WTC11 (cell line): ENCODE results near the gene BAIAP2. TPM values are rescaled to one million over a fixed set of nuclear protein-coding genes. Genes with fewer than 3 reads are reported as not detected.

ENCODE experiments used
- ATAC-seq: fragments of 200-7000 bp; cut with Tn5 transposase; 2 replicates; pipeline ENCODE4 v1.10.0; 2021; ENCODE audit warnings: mild to moderate bottlenecking, moderate library complexity
- CTCF ChIA-PET: fragments of 300-600 bp; sonication (Branson Sonifier 250); formaldehyde crosslinking; loops from one replicate; lab custom pipeline; 2021; ENCODE audit warnings: antibody characterized with exemption; lab: Charles Lee
- POLR2A ChIA-PET: fragments of 350-600 bp; sonication (Branson Sonifier 250); formaldehyde crosslinking; loops from one replicate; lab custom pipeline; 2021; ENCODE audit warnings: antibody characterized with exemption; lab: Charles Lee
- DNase-seq: peaks from one replicate; pipeline ENCODE4 v3.0.0; 2021; ENCODE audit warnings: low spot score
- H3K27ac Mint-ChIP-seq: 2 replicates; pipeline ENCODE4 v1.8.0; 2021; ENCODE audit warnings: mixed read lengths
- H3K27me3 Mint-ChIP-seq: 2 replicates; pipeline ENCODE4 v1.8.0; 2021; ENCODE audit warnings: low read depth, mild to moderate bottlenecking, moderate library complexity, mixed read lengths
- H3K36me3 Mint-ChIP-seq: 2 replicates; pipeline ENCODE4 v1.8.0; 2021; ENCODE audit warnings: mixed read lengths
- H3K4me1 Mint-ChIP-seq: 2 replicates; pipeline ENCODE4 v1.8.0; 2022; ENCODE audit warnings: mixed read lengths
- H3K4me3 Mint-ChIP-seq: 2 replicates; pipeline ENCODE4 v1.8.0; 2021; ENCODE audit warnings: mild to moderate bottlenecking, moderate library complexity, mixed read lengths
- H3K9me3 Mint-ChIP-seq: 2 replicates; pipeline ENCODE4 v1.8.0; 2021; ENCODE audit warnings: mixed read lengths
- CDX4 ChIP-seq: fragments of 250-450 bp; sonication (Bioruptor Pico); IDR thresholded peaks from 2 replicates; pipeline ENCODE4 v1.9.0; 2021; ENCODE audit warnings: moderate library complexity, mild to moderate bottlenecking, inconsistent platforms, borderline replicate concordance
- CTCF ChIP-seq: fragments of 200-600 bp; IDR thresholded peaks from 2 replicates; pipeline ENCODE4 v1.8.0; 2022; ENCODE audit warnings: antibody characterized with exemption
- JAZF1 ChIP-seq: fragments of 250-450 bp; sonication (Bioruptor Pico); IDR thresholded peaks from 2 replicates; pipeline ENCODE4 v1.9.0; 2021; ENCODE audit warnings: moderate library complexity, mild to moderate bottlenecking, inconsistent platforms
- PRDM15 ChIP-seq: sonication (generic); formaldehyde crosslinking; IDR thresholded peaks from 2 replicates; pipeline ENCODE4 v1.8.0; 2022; ENCODE audit warnings: missing genetic modification reagents
- PREB ChIP-seq: sonication (generic); formaldehyde crosslinking; IDR thresholded peaks from 2 replicates; pipeline ENCODE4 v1.8.1; 2022; ENCODE audit warnings: mild to moderate bottlenecking, missing genetic modification reagents, moderate library complexity, borderline replicate concordance
- SMAD3 ChIP-seq: sonication (generic); formaldehyde crosslinking; IDR thresholded peaks from 2 replicates; pipeline ENCODE4 v1.8.0; 2022; ENCODE audit warnings: missing genetic modification reagents, mild to moderate bottlenecking, borderline replicate concordance
- SP1 ChIP-seq: sonication (generic); formaldehyde crosslinking; conservative IDR thresholded peaks from 2 replicates; pipeline ENCODE4 v1.8.1; 2022; ENCODE audit warnings: missing genetic modification reagents
- TEAD4 ChIP-seq: sonication (generic); formaldehyde crosslinking; IDR thresholded peaks from 2 replicates; pipeline ENCODE4 v1.8.0; 2022; ENCODE audit warnings: mild to moderate bottlenecking, missing genetic modification reagents
- USF2 ChIP-seq: sonication (generic); formaldehyde crosslinking; IDR thresholded peaks from 2 replicates; pipeline ENCODE4 v1.8.1; 2023; ENCODE audit warnings: mild to moderate bottlenecking, missing genetic modification reagents, moderate library complexity
- ZBTB21 ChIP-seq: sonication (generic); formaldehyde crosslinking; IDR thresholded peaks from 2 replicates; pipeline ENCODE4 v1.8.1; 2023; ENCODE audit warnings: mild to moderate bottlenecking, missing genetic modification reagents, borderline replicate concordance
- ZBTB43 ChIP-seq: sonication (generic); formaldehyde crosslinking; IDR thresholded peaks from 2 replicates; pipeline ENCODE4 v1.8.1; 2023; ENCODE audit warnings: mild to moderate bottlenecking, missing genetic modification reagents
- ZNF263 ChIP-seq: sonication (generic); formaldehyde crosslinking; IDR thresholded peaks from 2 replicates; pipeline ENCODE4 v1.8.1; 2022; ENCODE audit warnings: low read depth, mild to moderate bottlenecking, moderate library complexity, missing genetic modification reagents
- total RNA-seq: library from RNA; stranded (reverse); gene quantifications from 3 replicates; pipeline ENCODE4 v1.2.3, GENCODE V29; 2021
- TF ChIP-seq, protein P1 (sequence below): fragments of 250-450 bp; sonication (Bioruptor Pico); IDR thresholded peaks from 2 replicates; pipeline ENCODE4 v1.9.0; 2021; ENCODE audit warnings: mild to moderate bottlenecking
- TF ChIP-seq, protein P2 (sequence below): sonication (generic); formaldehyde crosslinking; IDR thresholded peaks from 2 replicates; pipeline ENCODE4 v1.8.0; 2022; ENCODE audit warnings: mild to moderate bottlenecking, missing genetic modification reagents

BAIAP2 gene
- total RNA-seq, 1 experiment from 2014 or later, result 20.7 TPM

DNA sequence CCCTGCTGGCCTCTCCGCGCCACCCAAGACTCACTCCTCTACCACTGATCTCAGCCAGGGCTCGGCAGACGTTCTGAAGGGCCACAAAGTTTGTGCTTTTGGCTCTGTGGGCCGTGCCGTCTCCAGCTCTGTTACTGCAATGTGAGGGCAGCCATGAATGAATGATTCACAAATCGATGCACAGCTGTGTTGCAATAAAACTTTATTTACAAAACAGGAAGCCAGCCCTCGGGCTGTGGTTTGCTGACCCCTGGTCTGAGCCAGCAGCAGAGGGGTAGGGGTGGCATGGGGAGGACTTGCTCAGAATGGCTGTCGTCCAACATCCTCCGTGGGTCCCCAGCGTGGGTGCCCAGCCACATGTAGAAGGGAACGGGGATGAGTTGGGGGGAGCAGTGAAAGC is 67.4 kb downstream of the BAIAP2 start:
- POLR2A ChIA-PET, result no interaction called here
- DNase-seq (no peak), ATAC-seq (no peak)
- no peak overlapping the region for H3K4me3 Mint-ChIP-seq
- H3K9me3 Mint-ChIP-seq, result no peaks in the 10 kb centered on the region
- H3K36me3 Mint-ChIP-seq, result no peaks in the 10 kb centered on the region
- no peak for TF ChIP-seq PRDM15
- no peak for TF ChIP-seq TEAD4
- no peak for TF ChIP-seq CTCF
- TF ChIP-seq SP1, result no peak
- no peak for TF ChIP-seq JAZF1 (CRISPR knock-in tag)
- TF ChIP-seq, protein P1, sequence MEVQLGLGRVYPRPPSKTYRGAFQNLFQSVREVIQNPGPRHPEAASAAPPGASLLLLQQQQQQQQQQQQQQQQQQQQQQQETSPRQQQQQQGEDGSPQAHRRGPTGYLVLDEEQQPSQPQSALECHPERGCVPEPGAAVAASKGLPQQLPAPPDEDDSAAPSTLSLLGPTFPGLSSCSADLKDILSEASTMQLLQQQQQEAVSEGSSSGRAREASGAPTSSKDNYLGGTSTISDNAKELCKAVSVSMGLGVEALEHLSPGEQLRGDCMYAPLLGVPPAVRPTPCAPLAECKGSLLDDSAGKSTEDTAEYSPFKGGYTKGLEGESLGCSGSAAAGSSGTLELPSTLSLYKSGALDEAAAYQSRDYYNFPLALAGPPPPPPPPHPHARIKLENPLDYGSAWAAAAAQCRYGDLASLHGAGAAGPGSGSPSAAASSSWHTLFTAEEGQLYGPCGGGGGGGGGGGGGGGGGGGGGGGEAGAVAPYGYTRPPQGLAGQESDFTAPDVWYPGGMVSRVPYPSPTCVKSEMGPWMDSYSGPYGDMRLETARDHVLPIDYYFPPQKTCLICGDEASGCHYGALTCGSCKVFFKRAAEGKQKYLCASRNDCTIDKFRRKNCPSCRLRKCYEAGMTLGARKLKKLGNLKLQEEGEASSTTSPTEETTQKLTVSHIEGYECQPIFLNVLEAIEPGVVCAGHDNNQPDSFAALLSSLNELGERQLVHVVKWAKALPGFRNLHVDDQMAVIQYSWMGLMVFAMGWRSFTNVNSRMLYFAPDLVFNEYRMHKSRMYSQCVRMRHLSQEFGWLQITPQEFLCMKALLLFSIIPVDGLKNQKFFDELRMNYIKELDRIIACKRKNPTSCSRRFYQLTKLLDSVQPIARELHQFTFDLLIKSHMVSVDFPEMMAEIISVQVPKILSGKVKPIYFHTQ, result no peak
- TF ChIP-seq ZNF263 (CRISPR knock-in tag), result no peak
- TF ChIP-seq ZBTB21 (CRISPR knock-in tag), result no peak
- TF ChIP-seq PREB (CRISPR knock-in tag), result no peak
- TF ChIP-seq CDX4 (CRISPR knock-in tag), result no peak
- TF ChIP-seq ZBTB43 (CRISPR knock-in tag), result no peak
- no peak for TF ChIP-seq USF2 (CRISPR knock-in tag)
- TF ChIP-seq, protein P2, sequence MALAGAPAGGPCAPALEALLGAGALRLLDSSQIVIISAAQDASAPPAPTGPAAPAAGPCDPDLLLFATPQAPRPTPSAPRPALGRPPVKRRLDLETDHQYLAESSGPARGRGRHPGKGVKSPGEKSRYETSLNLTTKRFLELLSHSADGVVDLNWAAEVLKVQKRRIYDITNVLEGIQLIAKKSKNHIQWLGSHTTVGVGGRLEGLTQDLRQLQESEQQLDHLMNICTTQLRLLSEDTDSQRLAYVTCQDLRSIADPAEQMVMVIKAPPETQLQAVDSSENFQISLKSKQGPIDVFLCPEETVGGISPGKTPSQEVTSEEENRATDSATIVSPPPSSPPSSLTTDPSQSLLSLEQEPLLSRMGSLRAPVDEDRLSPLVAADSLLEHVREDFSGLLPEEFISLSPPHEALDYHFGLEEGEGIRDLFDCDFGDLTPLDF (CRISPR knock-in tag), result no peak
- no peak for TF ChIP-seq SMAD3 (CRISPR knock-in tag)
- no peaks in the 10 kb centered on the region for H3K27me3 Mint-ChIP-seq
- H3K4me1 Mint-ChIP-seq, result no peaks in the 10 kb centered on the region
- H3K27ac Mint-ChIP-seq, result no peak overlapping the region
- CTCF ChIA-PET, result interaction anchor here (0.6 to 2.0 kb wide), 33 partner anchors 8 to 232 kb away, joined by 3 to 30 read pairs (median 5); partner anchors contain the start of genes CEP131, NDUFAF8 and TEPSIN
